ENCODE data around the gene ACTG1. TPM values are rescaled to one million over a fixed set of nuclear protein-coding genes. Genes with fewer than 3 reads are reported as not detected.

ACTG1 gene
- total and polyA plus RNA-seq, 4 donors, result 347 to 1,699 (median 1,282) TPM

DNA sequence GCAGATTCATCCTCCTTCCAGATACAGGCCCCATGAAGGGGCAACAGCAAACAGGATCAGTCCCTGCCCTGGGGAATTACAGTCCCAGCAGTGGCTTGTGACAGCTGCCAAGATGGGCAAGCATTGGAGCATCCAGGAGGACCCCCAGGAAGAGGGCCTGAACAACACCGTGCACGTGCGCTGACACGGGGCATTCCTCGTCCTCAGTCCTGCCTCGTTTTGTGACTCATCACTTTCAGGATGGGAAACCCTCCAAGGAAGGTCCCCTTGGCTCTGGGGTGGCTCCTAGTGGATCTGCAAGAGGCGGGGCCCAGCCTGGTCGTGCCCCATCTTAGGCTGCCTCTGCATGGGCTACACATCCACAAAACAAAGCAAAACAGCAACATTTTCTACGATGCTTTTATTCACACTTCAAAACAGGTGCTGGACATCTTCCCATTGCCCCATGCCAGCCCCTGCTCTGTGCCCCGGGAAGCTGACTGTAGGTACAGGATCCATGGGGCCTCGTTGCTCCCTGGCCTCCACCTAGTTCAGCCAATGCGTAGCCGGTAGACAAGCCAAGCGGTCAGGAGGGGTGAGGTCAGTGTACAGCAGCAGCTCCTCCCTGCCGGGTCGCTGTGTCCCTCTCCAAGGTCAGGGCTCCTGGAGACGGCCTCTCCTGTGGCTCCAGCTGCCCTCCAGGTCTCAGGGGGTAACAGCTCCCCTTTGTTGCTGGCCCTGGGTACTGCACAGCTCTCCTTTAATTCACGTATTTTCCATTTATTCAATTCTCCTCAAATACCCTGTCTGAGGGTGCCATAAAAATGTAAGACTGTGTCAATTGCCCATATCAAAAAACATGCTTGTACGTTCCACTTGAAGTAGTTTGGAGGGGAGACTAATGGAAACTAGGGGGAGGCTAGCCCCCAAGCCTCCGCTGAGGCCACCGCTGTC lies 32.2 kb downstream of the ACTG1 start (continued):
- TF ChIP-seq, protein P1, sequence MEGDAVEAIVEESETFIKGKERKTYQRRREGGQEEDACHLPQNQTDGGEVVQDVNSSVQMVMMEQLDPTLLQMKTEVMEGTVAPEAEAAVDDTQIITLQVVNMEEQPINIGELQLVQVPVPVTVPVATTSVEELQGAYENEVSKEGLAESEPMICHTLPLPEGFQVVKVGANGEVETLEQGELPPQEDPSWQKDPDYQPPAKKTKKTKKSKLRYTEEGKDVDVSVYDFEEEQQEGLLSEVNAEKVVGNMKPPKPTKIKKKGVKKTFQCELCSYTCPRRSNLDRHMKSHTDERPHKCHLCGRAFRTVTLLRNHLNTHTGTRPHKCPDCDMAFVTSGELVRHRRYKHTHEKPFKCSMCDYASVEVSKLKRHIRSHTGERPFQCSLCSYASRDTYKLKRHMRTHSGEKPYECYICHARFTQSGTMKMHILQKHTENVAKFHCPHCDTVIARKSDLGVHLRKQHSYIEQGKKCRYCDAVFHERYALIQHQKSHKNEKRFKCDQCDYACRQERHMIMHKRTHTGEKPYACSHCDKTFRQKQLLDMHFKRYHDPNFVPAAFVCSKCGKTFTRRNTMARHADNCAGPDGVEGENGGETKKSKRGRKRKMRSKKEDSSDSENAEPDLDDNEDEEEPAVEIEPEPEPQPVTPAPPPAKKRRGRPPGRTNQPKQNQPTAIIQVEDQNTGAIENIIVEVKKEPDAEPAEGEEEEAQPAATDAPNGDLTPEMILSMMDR (IDR thresholded peaks at IDR 0.05; ENCODE audit: low read depth, low read length, missing input control), result no peak

DNA sequence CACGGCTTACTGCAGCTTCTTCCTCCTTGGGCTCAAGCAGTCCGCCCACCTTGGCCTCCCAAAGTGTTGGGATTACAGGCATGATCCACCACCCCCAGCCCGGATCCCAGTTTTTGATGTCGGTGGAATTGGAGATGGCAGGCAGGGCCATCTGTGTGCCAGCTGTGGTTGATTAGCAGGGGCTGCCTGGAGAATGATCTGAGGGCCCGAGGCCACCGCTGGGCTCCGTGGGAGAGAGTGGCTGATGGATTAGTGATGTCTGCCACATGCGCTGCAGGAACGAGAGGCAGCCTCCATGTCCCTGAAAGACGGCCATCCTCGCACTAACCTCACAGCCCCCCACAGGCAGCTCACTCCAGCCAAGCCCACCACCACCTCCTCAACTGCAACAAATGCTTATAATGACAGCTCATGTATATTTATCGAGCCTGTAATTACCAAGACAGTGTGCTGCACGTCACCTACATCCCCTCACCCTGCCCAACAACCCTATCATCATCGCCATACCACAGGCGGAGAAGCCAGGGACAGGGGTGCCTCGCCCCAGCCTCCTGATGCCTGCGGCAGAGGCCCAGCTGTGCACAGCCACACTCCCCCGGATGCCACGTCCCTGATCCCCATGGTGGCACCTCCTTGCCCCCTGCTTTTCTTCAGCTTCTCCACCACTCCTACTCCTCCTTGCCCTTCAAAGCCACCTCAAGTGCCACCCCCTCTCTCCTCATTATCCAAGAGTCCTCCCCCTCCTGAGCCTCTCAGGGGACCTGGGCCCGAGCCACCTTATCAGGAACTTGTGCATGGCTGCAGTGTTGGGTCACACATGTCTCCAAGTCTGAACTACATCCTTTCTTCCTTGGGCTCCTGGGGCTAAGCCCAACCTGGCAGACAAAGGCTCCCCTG lies 33.2 kb downstream of the ACTG1 start:
- DNase-seq (ENCODE audit: low spot score), result no peak
- 94% methylated on average over 20 of the region's 20 CpGs for WGBS
- no peaks in the 10 kb centered on the region for H3K36me3 ChIP-seq (ENCODE audit: control insufficient read depth in 4 of 4, insufficient read depth in 3 of 4, low read depth in 1 of 4, low read length in 3 of 4)
- no peak for TF ChIP-seq YY1 (IDR thresholded peaks at IDR 0.05)
- TF ChIP-seq RAD21 (IDR thresholded peaks at IDR 0.05), result no peak
- no peak for TF ChIP-seq NR2F2 (IDR thresholded peaks at IDR 0.05)
- TF ChIP-seq GABPA (IDR thresholded peaks at IDR 0.05 in 1 of 2, conservative IDR thresholded peaks at IDR 0.05 in 1 of 2), result no peak
- TF ChIP-seq, protein P2, sequence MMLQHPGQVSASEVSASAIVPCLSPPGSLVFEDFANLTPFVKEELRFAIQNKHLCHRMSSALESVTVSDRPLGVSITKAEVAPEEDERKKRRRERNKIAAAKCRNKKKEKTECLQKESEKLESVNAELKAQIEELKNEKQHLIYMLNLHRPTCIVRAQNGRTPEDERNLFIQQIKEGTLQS (IDR thresholded peaks at IDR 0.05), result no peak
- no peak for TF ChIP-seq HNF4G (IDR thresholded peaks at IDR 0.05)
- no peaks in the 10 kb centered on the region for H3K27me3 ChIP-seq (ENCODE audit: control insufficient read depth in 4 of 4, insufficient read depth in 4 of 4, low read length in 3 of 4)
- H3K4me3 ChIP-seq (ENCODE audit: low read depth in 1 of 3, low read length in 3 of 3), result no peak overlapping the region
- H3K4me1 ChIP-seq (ENCODE audit: control insufficient read depth in 4 of 4, insufficient read depth in 4 of 4, low read length in 3 of 4), result peaks cover 2 to 14% (median 10%) of the 10 kb centered on the region in 4 donors
- no peak overlapping the region for H3K9ac ChIP-seq (ENCODE audit: low read depth in 1 of 2, low read length in 2 of 2)
- no peaks in the 10 kb centered on the region for H3K9me3 ChIP-seq (ENCODE audit: control insufficient read depth in 4 of 4, low read length in 3 of 4)
- H3K27ac ChIP-seq (ENCODE audit: low read depth in 1 of 2, low read length in 2 of 2), result no peak overlapping the region

DNA sequence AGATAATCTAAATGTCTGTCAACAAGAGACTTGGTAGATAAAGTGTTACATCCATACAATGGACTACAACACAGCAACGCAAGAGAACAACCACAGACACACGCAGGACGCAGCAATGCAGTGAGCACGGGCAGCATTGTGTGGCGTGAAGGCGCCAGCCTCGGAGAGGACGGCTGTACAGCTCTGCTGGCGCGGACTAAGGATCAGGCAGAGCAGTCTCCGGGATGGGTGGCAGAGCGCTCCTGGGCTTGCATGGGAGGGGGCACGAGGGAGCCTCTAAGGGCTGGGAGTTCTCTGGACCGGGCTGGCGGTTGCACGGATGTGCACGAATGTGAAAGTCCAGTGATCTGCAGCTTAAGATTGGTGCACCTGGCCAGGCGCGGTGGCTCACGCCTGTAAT lies 34.5 kb downstream of the ACTG1 start:
- DNase-seq (ENCODE audit: low spot score), result no peak
- H3K4me1 ChIP-seq (ENCODE audit: control insufficient read depth in 4 of 4, insufficient read depth in 4 of 4, low read length in 3 of 4), result peaks cover 0 to 8% (median 5%) of the 10 kb centered on the region in 4 donors
- H3K27me3 ChIP-seq (ENCODE audit: control insufficient read depth in 4 of 4, insufficient read depth in 4 of 4, low read length in 3 of 4), result no peaks in the 10 kb centered on the region
- WGBS, result 95% methylated on average over 20 of the region's 20 CpGs
- no peak overlapping the region for H3K9ac ChIP-seq (ENCODE audit: low read depth in 1 of 2, low read length in 2 of 2)
- no peaks in the 10 kb centered on the region for H3K36me3 ChIP-seq (ENCODE audit: control insufficient read depth in 4 of 4, insufficient read depth in 3 of 4, low read depth in 1 of 4, low read length in 3 of 4)
- H3K9me3 ChIP-seq (ENCODE audit: control insufficient read depth in 4 of 4, low read length in 3 of 4), result no peaks in the 10 kb centered on the region
- H3K4me3 ChIP-seq (ENCODE audit: low read depth in 1 of 3, low read length in 3 of 3), result no peak overlapping the region
- no peak overlapping the region for H3K27ac ChIP-seq (ENCODE audit: low read depth in 1 of 2, low read length in 2 of 2)
- no peak for TF ChIP-seq EGR1 (IDR thresholded peaks at IDR 0.05; ENCODE audit: low read depth in 2 of 2)
- TF ChIP-seq, protein P2 (IDR thresholded peaks at IDR 0.05), result no peak
- no peak for TF ChIP-seq HNF4G (IDR thresholded peaks at IDR 0.05)
- no peak for TF ChIP-seq YY1 (IDR thresholded peaks at IDR 0.05)
- TF ChIP-seq, protein P3, sequence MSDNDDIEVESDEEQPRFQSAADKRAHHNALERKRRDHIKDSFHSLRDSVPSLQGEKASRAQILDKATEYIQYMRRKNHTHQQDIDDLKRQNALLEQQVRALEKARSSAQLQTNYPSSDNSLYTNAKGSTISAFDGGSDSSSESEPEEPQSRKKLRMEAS (IDR thresholded peaks at IDR 0.05), result no peak
- no peak for TF ChIP-seq HNF4A (conservative IDR thresholded peaks at IDR 0.05)
- TF ChIP-seq NR2F2 (IDR thresholded peaks at IDR 0.05), result no peak
- TF ChIP-seq, protein P4, sequence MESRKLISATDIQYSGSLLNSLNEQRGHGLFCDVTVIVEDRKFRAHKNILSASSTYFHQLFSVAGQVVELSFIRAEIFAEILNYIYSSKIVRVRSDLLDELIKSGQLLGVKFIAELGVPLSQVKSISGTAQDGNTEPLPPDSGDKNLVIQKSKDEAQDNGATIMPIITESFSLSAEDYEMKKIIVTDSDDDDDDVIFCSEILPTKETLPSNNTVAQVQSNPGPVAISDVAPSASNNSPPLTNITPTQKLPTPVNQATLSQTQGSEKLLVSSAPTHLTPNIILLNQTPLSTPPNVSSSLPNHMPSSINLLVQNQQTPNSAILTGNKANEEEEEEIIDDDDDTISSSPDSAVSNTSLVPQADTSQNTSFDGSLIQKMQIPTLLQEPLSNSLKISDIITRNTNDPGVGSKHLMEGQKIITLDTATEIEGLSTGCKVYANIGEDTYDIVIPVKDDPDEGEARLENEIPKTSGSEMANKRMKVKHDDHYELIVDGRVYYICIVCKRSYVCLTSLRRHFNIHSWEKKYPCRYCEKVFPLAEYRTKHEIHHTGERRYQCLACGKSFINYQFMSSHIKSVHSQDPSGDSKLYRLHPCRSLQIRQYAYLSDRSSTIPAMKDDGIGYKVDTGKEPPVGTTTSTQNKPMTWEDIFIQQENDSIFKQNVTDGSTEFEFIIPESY (IDR thresholded peaks at IDR 0.05), result no peak
- TF ChIP-seq, protein P1 (IDR thresholded peaks at IDR 0.05; ENCODE audit: low read depth, low read length, missing input control), result no peak
- TF ChIP-seq GABPA (IDR thresholded peaks at IDR 0.05 in 1 of 2, conservative IDR thresholded peaks at IDR 0.05 in 1 of 2), result no peak
- TF ChIP-seq RAD21 (IDR thresholded peaks at IDR 0.05), result no peak
- no peak for TF ChIP-seq FOXA1 (IDR thresholded peaks at IDR 0.05)
- no peak for TF ChIP-seq JUND (IDR thresholded peaks at IDR 0.05)
- no peak for TF ChIP-seq RXRA (IDR thresholded peaks at IDR 0.05)
- no peak for TF ChIP-seq TAF1 (conservative IDR thresholded peaks at IDR 0.05)
- no peak for TF ChIP-seq FOXA2 (IDR thresholded peaks at IDR 0.05)
- no peak for TF ChIP-seq SP1 (IDR thresholded peaks at IDR 0.05)
